Heart left ventricle (tissue), 13 donors: Measurements from ENCODE around the gene EIF2B2.

Experiments
- CTCF ChIP-seq, 12 donors: fragments of 200-600 bp; sonication (generic) in 4 of 12; IDR thresholded peaks; one replicate each; pipeline versions ENCODE4 v1.5.0 to v1.8.0; 2018 to 2022; ENCODE audit warnings: antibody characterized with exemption in 12 of 12, mild to moderate bottlenecking in 5 of 12
- POLR2A ChIP-seq, 2 donors: fragments of 450-650 bp; IDR thresholded peaks; one replicate each; pipeline ENCODE4 v1.6.1; 2017; ENCODE audit warnings: antibody characterized with exemption in 2 of 2, mild to moderate bottlenecking in 2 of 2, moderate library complexity in 2 of 2
- donor health status: ischemic (EF 13 %, LVEDD 7.1; RV severe dilation, severe dysfunction).
- donor health status: DM: no; HTN: yes; CAD: no.
- donor health status: DM: no; HTN: no; CAD: no.
- donor health status: ischemic (EF 25% LVEDD 6.9; RV normal size, moderate dysfunction).
- donor health status: ischemic (EF 25% LVEDD 5.7; RV mildly dilated, moderate dysfunction).
- donor health status: ischemic (EF 35%, LVEDD 5.7; RV mildly dilated, moderate dysfunction).
- donor health status: nonischemic (EF 11% LVEDD 7.7; RV severe dilation, severe dysfunction).
- donor health status: DM: yes; HTN: yes; CAD: no.
- donor health status: PGD.
- donor health status: ischemic (EF 29% LVEDD 5.4; RV normal size, mild dysfunction).
- donor health status: nonischemic (EF 23%, LVEDD 6.1; RV moderate dilation, normal function).

GRCh38 chr14:75049136-75049535 lies 46.4 kb downstream of the EIF2B2 start:
- no peak for TF ChIP-seq POLR2A (IDR thresholded peaks at IDR 0.05)
- TF ChIP-seq CTCF (IDR thresholded peaks at IDR 0.05) = no peak
